Smooth muscle cell of trachea (primary cell): Measurements from ENCODE around the gene TSPY2. TPM values are rescaled to one million over a fixed set of nuclear protein-coding genes. Genes with fewer than 3 reads are reported as not detected.

ENCODE experiments used
- total RNA-seq: library from RNA; depleted of rRNA; stranded (reverse); fragments of >200 nt; gene quantifications from 2 replicates; pipeline ENCODE4 v1.2.1, GENCODE V29; 2014

Gene TSPY2, protein sequence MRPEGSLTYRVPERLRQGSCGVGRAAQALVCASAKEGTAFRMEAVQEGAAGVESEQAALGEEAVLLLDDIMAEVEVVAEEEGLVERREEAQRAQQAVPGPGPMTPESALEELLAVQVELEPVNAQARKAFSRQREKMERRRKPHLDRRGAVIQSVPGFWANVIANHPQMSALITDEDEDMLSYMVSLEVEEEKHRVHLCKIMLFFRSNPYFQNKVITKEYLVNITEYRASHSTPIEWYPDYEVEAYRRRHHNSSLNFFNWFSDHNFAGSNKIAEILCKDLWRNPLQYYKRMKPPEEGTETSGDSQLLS
- not detected in 2 replicates for total RNA-seq

DNA sequence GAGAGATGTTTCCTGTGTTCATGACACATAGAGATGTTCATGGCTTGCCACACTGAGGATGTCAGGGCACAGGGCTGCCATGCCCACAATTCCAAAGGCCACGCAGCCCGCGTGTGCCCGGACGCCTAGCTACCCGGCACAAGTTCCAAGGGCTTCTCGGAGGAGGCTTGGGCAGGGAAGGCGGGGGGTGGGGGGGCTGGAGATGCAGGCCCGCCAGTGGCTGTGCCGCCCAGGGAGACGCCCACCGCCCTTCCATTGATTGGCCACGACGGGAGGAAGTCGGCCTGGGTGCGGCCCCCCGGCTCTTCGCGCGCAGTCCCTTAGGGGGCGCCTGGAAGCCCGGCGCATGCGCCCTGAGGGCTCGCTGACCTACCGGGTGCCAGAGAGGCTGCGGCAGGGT lies at the start of gene TSPY2:
Gene TSPY2, plus strand, starts transcription at position 301 of the 400 bp plus-strand sequence. Its CDS starts 46 bp downstream, at position 347.

